Middle frontal gyrus (tissue), 1 donor: Measurements from ENCODE around the gene DYDC1.
"Not testable (repeated sequence)": the region's sequence is repeated elsewhere in the genome, so short reads cannot be mapped to it uniquely, and the experiment has no call there.

Source experiments
- DNase-seq: peaks from one replicate; pipeline ENCODE4 v3.0.0-alpha.2; 2015; ENCODE audit warnings: low spot score; ENCODE audit errors: extremely low spot score

The DYDC1 gene

DNA sequence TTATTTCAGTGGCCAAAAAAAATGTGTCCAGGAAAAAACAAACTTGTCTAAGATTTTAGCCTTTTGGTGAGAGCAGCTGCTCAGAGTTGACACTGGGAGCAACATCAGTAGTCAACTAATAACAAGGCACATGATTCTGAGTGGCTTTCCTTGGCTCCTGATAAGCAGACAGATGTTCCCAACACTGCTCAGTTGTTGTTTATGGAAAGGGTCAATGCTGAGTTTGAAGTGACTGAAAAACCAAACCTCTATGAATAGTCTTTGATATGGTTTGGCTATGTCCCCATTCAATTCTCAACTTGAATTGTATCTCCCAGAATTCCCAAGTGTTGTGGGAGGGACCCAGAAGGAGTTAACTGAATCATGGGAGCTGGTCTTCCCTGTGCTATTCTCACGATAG, 12.3 kb downstream of the DYDC1 start:
- DNase-seq = no peak

DNA sequence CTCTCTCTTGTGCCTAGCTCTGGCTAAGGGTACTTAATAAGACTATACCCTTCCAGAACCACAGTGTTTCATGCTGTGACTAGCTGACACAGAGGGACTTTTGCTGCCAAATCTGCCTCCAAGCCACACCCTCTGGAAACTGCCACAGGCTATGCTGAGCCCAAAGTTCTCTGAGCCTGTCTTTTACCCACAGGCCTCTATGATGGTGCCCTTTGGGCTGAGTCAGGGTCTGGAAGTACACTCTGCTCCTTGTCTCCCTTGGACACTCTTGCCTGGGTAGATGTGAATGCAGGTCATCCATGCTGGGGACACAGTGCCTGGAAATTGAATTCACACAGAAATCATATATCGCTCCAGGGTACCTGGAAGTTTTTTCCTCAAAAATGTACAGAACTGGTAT, 22.6 kb downstream of the DYDC1 start:
- no peak for DNase-seq

- DNase-seq = no peak
Observed at GRCh38 chr10:80324891-80325364, 31.6 kb downstream of the DYDC1 start.

DNA sequence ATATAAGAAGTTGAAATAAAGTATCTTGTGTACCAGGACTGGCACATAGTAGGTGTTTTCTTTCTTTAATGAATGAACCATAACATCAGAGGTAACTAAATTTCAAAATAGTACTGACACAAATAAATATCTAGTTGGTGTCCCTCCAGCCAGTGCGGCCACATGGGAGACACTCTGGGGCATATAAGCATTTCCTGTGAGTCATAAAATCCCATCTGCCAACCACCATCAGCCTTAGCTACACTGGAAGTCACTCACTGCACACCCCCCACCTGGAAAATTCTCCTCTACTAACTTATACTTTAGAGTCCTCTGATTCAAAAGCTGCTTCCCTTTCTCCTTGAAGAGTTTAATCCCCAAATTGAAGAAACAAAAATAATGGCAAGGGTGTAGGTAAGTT, 32.5 kb downstream of the DYDC1 start:
- no peak for DNase-seq

GRCh38 chr10:80323311-80323710, 33.2 kb downstream of the DYDC1 start:
- DNase-seq = no peak

DNA sequence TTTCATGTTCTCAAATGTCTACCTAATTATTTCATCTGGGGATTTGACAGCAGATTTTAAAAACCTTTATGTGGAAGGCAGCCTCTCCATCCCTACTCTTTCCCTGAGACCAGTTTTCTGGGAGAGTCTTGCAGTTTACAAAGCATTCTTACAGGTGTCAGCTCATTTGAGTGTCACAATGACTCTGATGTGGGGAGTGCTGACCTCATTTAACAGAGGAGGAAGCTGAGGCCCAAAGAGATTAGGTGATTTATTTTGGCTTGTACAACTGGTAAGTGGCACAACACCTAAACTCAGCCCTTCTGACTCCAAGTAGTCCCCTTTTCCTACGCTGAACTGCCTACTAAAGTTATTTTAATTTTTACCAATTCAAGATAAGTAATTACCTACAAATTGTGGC, 33.8 kb downstream of the DYDC1 start:
- no peak for DNase-seq

DNA sequence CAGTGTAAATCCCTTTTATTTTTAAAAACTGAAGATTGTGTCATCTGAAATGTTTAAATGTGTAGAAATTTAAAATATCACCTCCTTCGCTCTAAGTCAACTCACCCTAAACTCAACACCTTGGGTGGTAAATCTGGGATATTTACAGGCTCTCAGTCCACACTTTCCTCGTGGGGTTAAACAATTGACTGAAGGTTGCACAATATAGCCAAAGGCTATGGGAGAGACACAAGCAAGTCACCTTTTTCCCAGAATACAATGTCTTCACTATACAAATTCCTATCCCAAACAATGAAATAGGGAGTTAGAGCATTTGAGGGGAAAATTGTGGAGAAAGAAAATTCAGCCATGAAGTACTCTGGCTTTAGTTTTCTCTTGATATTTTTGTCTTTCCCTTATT, 34.4 kb downstream of the DYDC1 start:
- DNase-seq = no peak

- DNase-seq = no peak
Observed at GRCh38 chr10:80321183-80321582, 35.4 kb downstream of the DYDC1 start.

DNA sequence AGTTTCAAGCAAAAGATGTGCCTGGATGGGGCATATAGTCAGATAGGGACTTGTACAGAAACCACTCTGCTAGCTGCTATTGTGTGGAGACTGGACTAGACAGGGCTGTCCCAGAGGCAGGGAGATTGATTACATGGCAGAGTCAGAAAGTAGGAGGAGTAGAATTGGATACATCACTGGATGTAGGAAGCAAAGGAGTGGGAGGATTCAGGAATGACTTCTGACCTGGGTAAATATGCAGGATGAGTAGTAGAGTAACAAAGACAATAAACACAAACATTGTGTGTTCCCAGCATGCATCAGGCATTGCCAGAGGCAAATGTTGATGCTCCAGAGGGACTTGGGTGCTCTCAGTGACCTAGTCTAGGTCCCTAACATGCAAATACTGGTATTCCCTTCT, 36.2 kb downstream of the DYDC1 start:
- no peak for DNase-seq

- DNase-seq = no peak
Observed at GRCh38 chr10:80319725-80320290, 36.7 kb downstream of the DYDC1 start.

- no peak for DNase-seq
Observed at GRCh38 chr10:80319318-80319717, 37.2 kb downstream of the DYDC1 start.

DNA sequence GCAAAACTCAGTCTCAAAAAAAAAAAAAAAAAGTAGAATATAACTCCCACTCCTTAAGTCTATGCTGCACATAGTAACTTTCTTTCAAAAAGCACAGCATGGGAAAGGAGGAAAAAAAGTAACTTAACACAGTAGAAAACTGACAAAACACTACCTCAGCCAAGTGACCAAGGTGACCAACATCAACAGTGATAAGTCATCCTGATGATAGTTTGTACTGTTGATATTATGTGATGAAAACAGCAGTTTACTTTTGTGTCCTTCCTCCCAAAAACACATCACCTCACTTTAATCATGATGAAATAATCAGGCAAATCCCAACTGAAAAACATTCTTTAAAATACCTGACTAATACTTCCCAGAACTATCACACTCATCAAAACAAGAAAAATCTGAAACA, 37.8 kb downstream of the DYDC1 start:
- DNase-seq = no peak

DNA sequence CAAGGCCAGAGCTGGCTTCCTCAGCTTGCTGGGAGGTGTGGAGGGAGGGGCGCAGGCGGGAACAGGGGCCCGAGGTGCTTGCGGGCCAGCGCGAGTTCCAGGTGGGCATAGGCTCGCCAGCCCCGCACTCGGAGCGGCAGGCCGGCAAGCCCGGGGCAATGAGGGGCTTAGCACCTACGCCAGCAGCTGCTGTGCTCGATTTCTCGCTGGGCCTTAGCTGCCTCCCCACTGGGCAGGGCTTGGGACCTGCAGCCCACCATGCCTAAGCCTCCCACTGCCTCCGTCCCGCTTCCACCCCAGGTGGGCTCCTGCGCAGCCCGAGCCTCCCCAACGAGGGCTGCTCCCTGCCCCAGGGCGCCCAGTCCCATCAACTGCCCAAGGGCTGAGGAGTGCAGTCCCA, 41.2 kb downstream of the DYDC1 start:
- DNase-seq = no peak

DNA sequence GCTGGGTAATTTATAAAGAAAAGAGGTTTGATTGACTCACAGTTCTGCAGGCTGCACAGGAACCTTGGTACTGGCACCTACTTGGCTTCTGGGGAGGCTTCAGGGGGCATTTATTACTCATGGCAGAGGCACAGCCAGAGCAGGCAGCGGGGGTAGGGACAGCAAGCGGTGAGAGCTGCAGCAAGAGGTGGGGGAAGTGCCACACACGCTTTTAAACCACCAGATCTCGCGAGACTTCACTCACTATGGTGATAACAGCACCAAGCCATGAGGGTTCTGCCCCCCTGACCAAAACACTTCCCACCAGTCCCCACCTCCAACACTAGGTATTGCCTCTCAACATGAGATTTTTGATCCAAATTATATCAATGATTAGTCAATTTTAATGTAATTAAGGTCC, 43.0 kb downstream of the DYDC1 start:
- DNase-seq = no peak

DNA sequence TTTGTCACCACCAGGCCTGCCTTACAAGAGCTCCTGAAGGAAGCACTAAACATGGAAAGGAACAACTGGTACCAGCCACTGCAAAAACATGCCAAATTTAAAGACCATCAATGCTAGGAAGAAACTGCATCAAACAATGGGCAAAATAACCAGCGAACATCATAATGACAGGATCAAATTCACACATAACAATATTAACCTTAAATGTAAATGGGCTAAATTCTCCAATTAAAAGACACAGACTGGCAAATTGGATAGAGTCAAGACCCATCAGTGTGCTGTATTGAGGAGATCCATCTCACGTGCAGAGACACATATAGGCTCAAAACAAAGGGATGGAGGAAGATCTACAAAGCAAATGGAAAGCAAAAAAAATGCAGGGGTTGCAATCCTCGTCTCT, 50.6 kb downstream of the DYDC1 start:
- DNase-seq = not testable (repeated sequence)

GRCh38 chr10:80296942-80297341, 59.6 kb downstream of the DYDC1 start:
- DNase-seq = no peak

DNA sequence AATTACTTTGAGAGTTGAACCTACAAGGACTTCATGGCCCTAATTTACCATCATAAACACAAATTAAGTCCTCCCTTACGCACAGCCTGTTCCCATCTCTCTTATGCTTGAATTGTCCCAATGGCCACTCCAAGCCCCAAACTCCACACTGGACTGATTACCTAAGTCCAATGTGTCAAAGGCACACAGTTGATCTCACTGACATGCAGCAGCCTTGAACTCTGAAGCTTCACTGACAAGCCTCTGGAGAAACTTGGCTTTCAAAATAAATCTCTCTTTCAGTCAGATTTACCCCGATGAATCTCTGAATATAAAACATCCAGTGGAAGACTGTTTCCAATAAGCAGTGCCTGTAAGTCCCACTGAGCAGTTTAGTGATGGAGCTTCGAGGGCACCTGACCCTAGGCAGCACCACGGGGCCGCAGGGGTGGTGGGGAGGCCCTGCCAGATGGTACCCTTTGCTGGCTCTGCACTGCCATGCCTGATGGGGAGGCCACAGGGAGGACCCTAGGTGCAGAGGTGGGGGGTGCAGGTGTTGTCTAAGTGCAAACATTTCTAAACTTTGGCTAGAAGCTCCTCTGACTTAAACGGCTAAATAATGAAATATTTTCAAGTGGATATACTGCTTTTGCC, 63.8 kb downstream of the DYDC1 start:
- DNase-seq = no peak

DNA sequence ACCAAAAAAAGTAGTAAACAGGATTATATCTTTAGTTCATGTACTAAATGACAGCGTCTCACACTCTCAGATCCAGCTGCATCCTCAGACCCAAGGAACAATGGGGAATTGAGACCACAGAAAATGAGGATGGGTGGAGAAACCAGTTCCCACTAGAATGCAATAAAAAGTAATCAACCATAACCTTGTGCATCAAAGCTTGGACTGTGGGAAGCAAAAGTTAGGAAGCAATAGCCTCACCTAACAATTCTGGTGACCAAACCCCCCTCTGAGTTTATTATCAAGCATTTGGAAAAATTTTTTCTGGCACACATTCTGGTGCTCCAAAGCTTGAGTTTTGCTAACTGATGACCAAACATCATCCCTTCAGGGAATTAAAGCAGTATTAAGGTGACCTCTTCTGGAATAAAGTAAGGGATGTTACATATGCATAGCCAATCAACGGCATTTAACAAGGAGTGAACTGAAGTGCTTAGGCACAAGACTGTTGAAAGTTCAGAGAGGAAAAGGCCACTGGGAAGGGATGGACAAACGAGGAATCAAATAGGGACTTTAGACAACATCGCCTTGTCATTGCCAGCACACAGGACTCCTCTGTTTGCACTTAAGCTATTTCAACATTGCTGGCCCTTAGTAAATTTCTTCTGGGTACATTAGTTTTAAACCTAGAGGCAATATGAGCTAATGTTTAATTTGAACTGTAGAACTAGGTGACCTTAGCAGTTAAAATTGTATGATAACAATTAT, 65.9 kb downstream of the DYDC1 start:
- no peak for DNase-seq

- DNase-seq = no peak
Observed at GRCh38 chr10:80289451-80290287, 66.9 kb downstream of the DYDC1 start, which contains the start of gene MAT1A. MAT1A (minus strand) TSS chr10:80289658; CDS start chr10:80289423, 235 bp downstream.

GRCh38 chr10:80288849-80289248, 67.7 kb downstream of the DYDC1 start:
- DNase-seq = no peak
